Kidney epithelial cell (primary cell): ENCODE measurements around the gene PGAM5. TPM values are rescaled to one million over a fixed set of nuclear protein-coding genes. Genes with fewer than 3 reads are reported as not detected.

Experiments used
- DNase-seq: peaks from one replicate; pipeline ENCODE4 v3.0.0-alpha.2; 2010; ENCODE audit warnings: low read depth
- H3K27me3 ChIP-seq: 2 replicates; pipeline ENCODE4 v1.6.0; 2011; ENCODE audit warnings: low read length; ENCODE audit not compliant: control insufficient read depth, insufficient read depth
- H3K36me3 ChIP-seq: 2 replicates; pipeline ENCODE4 v1.5.1; 2011; ENCODE audit warnings: low read length; ENCODE audit not compliant: control insufficient read depth, insufficient read depth
- H3K4me3 ChIP-seq: 2 replicates; pipeline ENCODE4 v1.5.1; 2011; ENCODE audit warnings: low read depth, mild to moderate bottlenecking, control low read depth, low read length
- CTCF ChIP-seq: IDR thresholded peaks from 2 replicates; pipeline ENCODE4 v1.5.1; 2011; ENCODE audit warnings: mild to moderate bottlenecking, moderate library complexity, low read length, control low read depth, inconsistent platforms; ENCODE audit not compliant: insufficient read depth, poor library complexity, severe bottlenecking
- total RNA-seq: library from RNA; depleted of rRNA; stranded (reverse); fragments of >200 nt; gene quantifications from 2 replicates; pipeline ENCODE4 v1.2.3, GENCODE V29; 2015

Gene PGAM5
- total RNA-seq, 1 donor from 2014 or later: 40.4 TPM

DNA sequence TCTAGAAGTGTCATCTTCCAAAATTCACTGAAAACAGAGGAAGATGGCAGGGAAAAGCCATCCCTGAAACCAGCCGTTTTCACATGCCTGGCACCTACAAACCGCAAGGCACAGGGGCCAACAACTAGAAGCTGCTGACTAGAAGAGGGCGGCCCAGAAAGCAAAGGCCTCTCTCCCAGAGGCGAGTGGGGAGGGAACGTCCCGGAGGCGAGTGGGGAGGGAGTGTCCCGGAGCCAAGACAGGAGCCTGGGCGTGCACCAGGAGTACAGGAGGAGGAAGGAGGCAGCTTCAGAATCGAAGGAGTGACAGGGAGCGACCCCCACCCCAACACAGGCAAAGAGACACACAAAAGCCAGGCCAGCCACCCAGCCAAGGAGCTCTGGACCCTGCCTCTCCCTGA, 30.0 kb downstream of the PGAM5 start:
- Histone ChIP-seq H3K4me3 (no peak overlapping the region), H3K27me3 (no peaks in the 10 kb centered on the region), H3K36me3 (peaks cover 10% of the 10 kb centered on the region)
- no peak for DNase-seq
- no peak for TF ChIP-seq CTCF

DNA sequence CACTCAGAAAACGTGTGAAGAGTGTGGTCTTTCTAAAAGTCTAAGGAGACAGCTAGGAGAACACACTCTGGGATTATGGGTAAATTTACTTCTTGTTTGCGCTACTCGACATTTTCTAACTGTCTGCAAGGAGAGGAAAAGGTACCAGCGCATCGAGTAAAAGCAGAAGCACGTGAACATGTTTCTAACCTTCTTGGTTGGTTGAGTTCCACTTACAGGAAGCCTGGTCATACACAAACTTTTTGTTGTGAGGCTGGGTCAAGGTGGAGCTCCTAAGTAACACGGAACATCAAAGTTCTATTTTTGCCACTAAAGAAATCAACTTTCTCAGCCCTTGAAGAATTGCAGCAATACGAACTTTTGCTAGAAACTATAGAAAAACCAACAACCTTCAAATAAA, 31.0 kb downstream of the PGAM5 start:
- peaks cover 7% of the 10 kb centered on the region for H3K36me3 ChIP-seq

GRCh38 chr12:132743831-132744230, 33.2 kb downstream of the PGAM5 start:
- no peak for DNase-seq
- TF ChIP-seq CTCF: no peak
- Histone ChIP-seq H3K4me3 (no peak overlapping the region), H3K27me3 (no peaks in the 10 kb centered on the region), H3K36me3 (peaks cover 8% of the 10 kb centered on the region)

More for the DNA sequence above, 31.0 kb downstream of the PGAM5 start:
- TF ChIP-seq CTCF: no peak
- no peak for DNase-seq
- Histone ChIP-seq H3K27me3 (no peaks in the 10 kb centered on the region), H3K4me3 (no peak overlapping the region)

DNA sequence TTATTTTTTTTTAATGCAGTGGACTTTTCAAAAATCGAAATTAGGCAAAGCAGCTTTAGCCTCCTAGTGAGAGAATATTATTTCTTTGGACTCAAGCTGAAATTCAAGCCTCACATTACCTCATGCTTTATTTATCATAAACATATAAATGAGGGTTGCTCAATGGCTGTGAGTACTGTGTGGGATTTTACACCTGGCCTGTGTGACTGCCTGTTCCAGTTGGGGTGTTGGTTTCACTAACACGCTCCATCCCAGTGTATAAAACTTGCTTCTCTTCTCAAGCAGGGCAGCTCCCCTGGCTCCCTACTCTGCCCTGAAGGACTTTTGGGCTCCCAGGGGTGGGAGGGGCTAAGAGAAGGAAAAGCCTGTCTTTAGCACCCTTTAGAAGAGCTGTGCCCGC, 36.0 kb downstream of the PGAM5 start:
- Histone ChIP-seq H3K36me3 (peaks cover 6% of the 10 kb centered on the region), H3K4me3 (no peak overlapping the region), H3K27me3 (no peaks in the 10 kb centered on the region)
- no peak for DNase-seq
- no peak for TF ChIP-seq CTCF

DNA sequence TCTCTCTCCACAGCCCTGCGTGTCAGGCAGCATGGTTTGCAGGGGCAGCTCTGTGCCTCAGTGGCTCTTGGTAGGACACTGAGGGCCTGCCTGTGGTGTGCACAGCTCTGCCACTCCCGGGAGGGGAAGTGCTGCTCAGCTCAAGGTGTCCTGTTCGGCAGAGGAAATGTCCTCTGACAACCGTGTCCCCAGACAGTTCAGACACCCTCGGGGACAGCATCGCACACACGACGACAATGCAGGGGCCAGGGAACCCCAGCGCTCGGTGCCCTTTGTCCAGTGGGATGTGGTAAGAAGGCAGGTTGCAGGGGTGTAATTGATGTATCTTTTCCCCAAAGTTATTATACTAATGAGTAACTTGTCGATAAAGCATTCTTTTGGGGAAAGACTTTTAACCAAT, 36.8 kb downstream of the PGAM5 start:
- peaks cover 5% of the 10 kb centered on the region for H3K36me3 ChIP-seq
- no peaks in the 10 kb centered on the region for H3K27me3 ChIP-seq

More for the DNA sequence above, 36.8 kb downstream of the PGAM5 start:
- DNase-seq: no peak
- TF ChIP-seq CTCF: no peak
- H3K4me3 ChIP-seq: no peak overlapping the region
